ENCODE measurements around the gene KRT6C.
A peak's percentile ranks its signal among the peaks of the same experiment; 100 is the strongest.
"Not testable (repeated sequence)": the region's sequence is repeated elsewhere in the genome, so short reads cannot be mapped to it uniquely, and the experiment has no call there.

KRT6C gene

GRCh38 chr12:52514471-52515318, 41.1 kb upstream of the KRT6C start:
- DNase-seq (ENCODE audit: insufficient read length, low spot score) (no peak), FAIRE-seq (no peak)
- no peak for TF ChIP-seq POLR2A (IDR thresholded peaks at IDR 0.05; ENCODE audit: low read depth, low read length)

DNA sequence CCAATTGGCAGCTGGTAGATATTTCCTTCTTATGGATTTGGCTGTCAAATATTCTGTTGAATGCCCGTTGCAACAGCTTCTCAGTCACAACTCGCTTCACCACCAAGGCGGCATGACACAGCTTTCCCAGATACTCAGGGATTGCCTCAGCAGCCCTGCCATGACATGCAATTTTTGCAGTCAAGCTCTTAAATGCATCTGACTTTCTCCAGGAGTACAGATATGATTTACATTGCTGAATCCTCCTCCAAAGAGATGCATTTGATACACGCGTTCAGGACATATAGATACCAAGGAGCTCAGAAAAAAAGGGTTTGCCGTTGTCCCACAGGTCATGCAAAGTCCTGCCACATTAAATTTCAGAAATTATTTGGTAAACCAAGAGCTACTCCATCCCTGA, 40.1 kb upstream of the KRT6C start:
- DNase-seq (ENCODE audit: insufficient read length, low spot score) (no peak), FAIRE-seq (no peak)

GRCh38 chr12:52508211-52508610, 34.6 kb upstream of the KRT6C start:
- TF ChIP-seq POLR2A (IDR thresholded peaks at IDR 0.05; ENCODE audit: low read depth, low read length) = no peak
- FAIRE-seq = no peak

More for the DNA sequence above, 40.1 kb upstream of the KRT6C start:
- no peak for TF ChIP-seq POLR2A (IDR thresholded peaks at IDR 0.05; ENCODE audit: low read depth, low read length)

GRCh38 chr12:52506858-52507715, 33.5 kb upstream of the KRT6C start:
- peak; percentile 75 for FAIRE-seq

More at GRCh38 chr12:52508211-52508610, 34.6 kb upstream of the KRT6C start:
- no peak for DNase-seq (ENCODE audit: insufficient read length, low spot score)

GRCh38 chr12:52502877-52503276, 29.3 kb upstream of the KRT6C start:
- FAIRE-seq (no peak), DNase-seq (ENCODE audit: insufficient read length, low spot score) (no peak)
- TF ChIP-seq POLR2A (IDR thresholded peaks at IDR 0.05; ENCODE audit: low read depth, low read length) = no peak

More at GRCh38 chr12:52506858-52507715, 33.5 kb upstream of the KRT6C start:
- no peak for TF ChIP-seq POLR2A (IDR thresholded peaks at IDR 0.05; ENCODE audit: low read depth, low read length)
- DNase-seq (ENCODE audit: insufficient read length, low spot score) = peak; percentile 31

GRCh38 chr12:52501490-52501889, 27.9 kb upstream of the KRT6C start:
- no peak for FAIRE-seq
- DNase-seq (ENCODE audit: insufficient read length, low spot score) = no peak
- no peak for TF ChIP-seq POLR2A (IDR thresholded peaks at IDR 0.05; ENCODE audit: low read depth, low read length)

GRCh38 chr12:52500574-52500973, 27.0 kb upstream of the KRT6C start:
- DNase-seq (ENCODE audit: insufficient read length, low spot score); FAIRE-seq: not testable (repeated sequence)

DNA sequence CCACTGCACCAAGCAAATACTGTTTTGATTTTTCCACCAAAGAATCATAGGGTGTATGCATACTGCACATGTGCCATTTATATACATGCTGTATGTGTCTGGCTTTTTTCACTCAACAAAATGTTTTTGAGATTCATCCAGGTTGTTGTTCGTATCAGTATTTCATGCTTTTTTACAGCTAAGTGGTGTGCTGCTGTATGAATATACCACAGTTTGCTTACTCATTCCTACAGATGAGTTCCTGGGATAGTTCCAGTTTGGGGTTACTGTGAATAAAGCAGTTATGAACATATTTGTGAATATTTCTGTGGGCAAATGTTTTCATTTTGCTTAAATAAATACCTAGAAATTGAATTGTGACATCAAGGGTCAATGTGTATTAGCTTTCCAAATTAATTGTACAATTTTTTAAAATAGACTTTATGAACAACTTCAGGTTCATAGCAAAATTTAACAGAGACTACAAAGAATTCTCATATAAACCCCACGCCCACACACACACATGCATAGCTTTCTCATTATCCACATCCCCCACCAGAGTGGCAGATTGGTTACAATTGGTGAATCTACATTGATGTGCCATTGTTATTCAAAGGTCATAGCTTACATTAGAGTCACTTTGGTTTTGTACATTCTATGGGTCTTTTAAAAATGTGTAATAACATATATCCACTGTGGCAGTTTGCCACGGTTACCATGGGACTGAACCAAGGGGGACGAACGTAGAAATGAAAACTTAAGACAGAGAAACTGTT, 26.4 kb upstream of the KRT6C start:
- FAIRE-seq (no peak), DNase-seq (ENCODE audit: insufficient read length, low spot score) (no peak)
- no peak for TF ChIP-seq POLR2A (IDR thresholded peaks at IDR 0.05; ENCODE audit: low read depth, low read length)

GRCh38 chr12:52498946-52499345, 25.3 kb upstream of the KRT6C start:
- DNase-seq (ENCODE audit: insufficient read length, low spot score) = no peak
- FAIRE-seq = no peak
- no peak for TF ChIP-seq POLR2A (IDR thresholded peaks at IDR 0.05; ENCODE audit: low read depth, low read length)

DNA sequence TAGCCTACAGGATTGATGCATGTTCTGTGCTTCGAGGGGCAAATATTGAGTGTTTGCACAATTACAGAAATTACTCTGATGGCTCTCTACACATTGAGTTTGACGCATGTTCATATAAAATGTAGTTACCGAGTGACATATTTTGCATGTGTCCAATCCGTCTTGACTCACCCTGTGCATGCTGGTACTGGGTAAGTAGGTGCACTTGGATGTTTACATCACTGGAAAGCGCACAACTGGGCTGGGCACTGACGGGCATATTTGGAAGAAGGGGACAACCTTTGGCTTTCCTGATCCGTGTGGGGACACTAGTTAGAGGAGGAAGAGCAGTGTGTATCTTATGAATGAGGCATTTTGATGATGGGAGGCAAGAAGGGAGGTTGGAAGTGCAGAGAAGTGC, 24.4 kb upstream of the KRT6C start:
- no peak for FAIRE-seq
- TF ChIP-seq POLR2A (IDR thresholded peaks at IDR 0.05; ENCODE audit: low read depth, low read length) = no peak

GRCh38 chr12:52496590-52497071, 23.0 kb upstream of the KRT6C start:
- FAIRE-seq (peak; percentile 57), DNase-seq (ENCODE audit: insufficient read length, low spot score) (peak; percentile 61)
- no peak for TF ChIP-seq POLR2A (IDR thresholded peaks at IDR 0.05; ENCODE audit: low read depth, low read length)

More for the DNA sequence above, 24.4 kb upstream of the KRT6C start:
- no peak for DNase-seq (ENCODE audit: insufficient read length, low spot score)

- DNase-seq (ENCODE audit: insufficient read length, low spot score) = no peak
- FAIRE-seq = no peak
- TF ChIP-seq POLR2A (IDR thresholded peaks at IDR 0.05; ENCODE audit: low read depth, low read length) = no peak
Observed at GRCh38 chr12:52496054-52496453, 22.4 kb upstream of the KRT6C start.

DNA sequence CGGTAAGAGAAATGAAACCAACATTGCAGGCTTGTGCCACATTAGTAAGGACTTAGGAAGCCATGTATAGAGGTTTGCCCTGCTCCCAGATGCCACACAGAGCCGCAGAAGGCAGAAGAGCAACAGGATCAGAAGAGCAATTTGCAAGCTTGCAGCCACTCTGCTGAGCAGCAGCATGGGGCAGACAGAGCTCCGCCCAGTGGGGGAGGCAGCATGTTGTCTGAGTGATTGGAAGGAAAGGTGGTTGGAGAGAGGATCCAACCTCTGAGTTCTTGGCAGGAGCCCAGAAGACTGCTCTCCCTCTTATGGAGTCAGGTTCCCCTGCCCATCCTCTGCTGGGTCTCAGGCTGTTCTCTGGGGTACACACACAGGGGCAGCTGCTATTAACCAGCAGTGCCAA, 21.8 kb upstream of the KRT6C start:
- FAIRE-seq = no peak
- DNase-seq (ENCODE audit: insufficient read length, low spot score) = peak; percentile 15
- TF ChIP-seq POLR2A (IDR thresholded peaks at IDR 0.05; ENCODE audit: low read depth, low read length) = no peak

- FAIRE-seq (no peak), DNase-seq (ENCODE audit: insufficient read length, low spot score) (no peak)
- no peak for TF ChIP-seq POLR2A (IDR thresholded peaks at IDR 0.05; ENCODE audit: low read depth, low read length)
Observed at GRCh38 chr12:52494518-52494917, 20.9 kb upstream of the KRT6C start.
